UCSD-AML1 (cell line): ENCODE measurements around the gene FAIM.
"Not testable (repeated sequence)": the region's sequence is repeated elsewhere in the genome, so short reads cannot be mapped to it uniquely, and the experiment has no call there.

Experiments used
- DNase-seq: peaks from one replicate; lab custom pipeline; 2025; ENCODE audit not compliant: unreplicated experiment; lab: John Stamatoyannopoulos, UW

FAIM gene

GRCh38 chr3:138675393-138675792 lies 66.8 kb downstream of the FAIM start:
- DNase-seq, result no peak

GRCh38 chr3:138678086-138678485 lies 69.5 kb downstream of the FAIM start:
- no peak for DNase-seq

- DNase-seq, result no peak
Measured at GRCh38 chr3:138678874-138679392, 70.4 kb downstream of the FAIM start.

- DNase-seq, result not testable (repeated sequence)
Measured at GRCh38 chr3:138680974-138681373, 72.4 kb downstream of the FAIM start.

GRCh38 chr3:138681463-138682220 lies 73.1 kb downstream of the FAIM start:
- no peak for DNase-seq

- DNase-seq, result no peak
Measured at GRCh38 chr3:138682648-138683047, 74.1 kb downstream of the FAIM start.
